Endometrial microvascular endothelial cells (primary cell): ENCODE results near the gene NKAPD1. TPM values are rescaled to one million over a fixed set of nuclear protein-coding genes. Genes with fewer than 3 reads are reported as not detected.
"Not testable (repeated sequence)": the region's sequence is repeated elsewhere in the genome, so short reads cannot be mapped to it uniquely, and the experiment has no call there.

Experiments
- in situ Hi-C: cut with HindIII; loops from 2 replicates; pipeline ENCODE4 v1.10.0; 2017; ENCODE audit warnings: low sequenced_read_pairs, low pct_unique_long_range_greater_than_20kb; ENCODE audit errors: inconsistent ontology term
- total RNA-seq: library from RNA; depleted of rRNA; stranded (reverse); fragments of >200 nt; gene quantifications from one replicate; pipeline ENCODE4 v1.2.3, GENCODE V29; 2015; ENCODE audit errors: inconsistent ontology term

Gene NKAPD1
- total RNA-seq, 1 donor from 2014 or later: 7.4 TPM

DNA sequence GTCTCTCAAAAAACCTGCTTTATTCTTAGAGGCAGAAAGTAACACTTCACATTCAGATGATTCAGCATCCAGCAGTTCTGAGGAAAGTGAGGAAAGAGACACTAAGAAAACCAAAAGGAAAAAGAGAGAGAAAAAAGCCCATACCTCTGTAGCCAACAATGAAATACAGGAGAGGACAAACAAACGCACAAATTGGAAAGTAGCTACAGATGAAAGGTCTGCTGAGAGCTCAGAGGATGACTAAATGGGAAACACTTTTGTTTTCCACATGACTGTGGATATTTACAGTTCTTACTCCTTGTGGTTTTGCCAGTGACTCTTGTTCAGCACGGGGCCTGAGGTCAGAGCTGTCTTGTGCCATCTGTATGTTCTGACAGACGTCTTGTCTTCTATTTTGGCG, 8.6 kb downstream of the NKAPD1 start:
- in situ Hi-C loops: no loop called here

DNA sequence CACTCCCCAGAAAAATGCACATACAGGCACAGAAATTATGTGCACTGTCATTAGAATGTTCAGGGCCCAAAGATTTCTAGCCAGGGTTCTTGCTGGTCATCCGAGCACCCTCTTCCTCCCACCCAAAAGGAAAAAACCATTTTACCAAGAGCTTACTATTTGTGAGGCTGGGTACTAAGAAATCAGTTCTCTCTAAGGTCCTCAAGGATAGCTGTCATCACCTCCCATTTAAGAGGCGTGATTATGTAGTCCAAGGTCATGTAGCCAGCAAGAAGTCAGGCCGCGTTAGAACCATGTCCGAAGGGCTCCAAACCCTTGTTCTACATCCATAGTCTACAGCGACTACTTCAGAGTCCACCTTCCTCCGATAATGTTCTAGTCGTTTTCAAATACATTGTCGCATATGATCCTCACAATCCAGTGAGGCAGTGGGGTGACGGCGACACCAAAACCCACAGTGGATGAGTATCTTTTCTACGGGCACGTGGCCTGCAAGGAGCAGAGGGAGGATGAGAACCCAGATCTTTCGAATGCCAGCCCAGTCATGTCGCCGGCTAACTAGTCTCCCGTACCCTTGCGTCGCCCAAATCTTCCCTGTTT, 11.8 kb downstream of the NKAPD1 start:
- in situ Hi-C loops: no loop called here

DNA sequence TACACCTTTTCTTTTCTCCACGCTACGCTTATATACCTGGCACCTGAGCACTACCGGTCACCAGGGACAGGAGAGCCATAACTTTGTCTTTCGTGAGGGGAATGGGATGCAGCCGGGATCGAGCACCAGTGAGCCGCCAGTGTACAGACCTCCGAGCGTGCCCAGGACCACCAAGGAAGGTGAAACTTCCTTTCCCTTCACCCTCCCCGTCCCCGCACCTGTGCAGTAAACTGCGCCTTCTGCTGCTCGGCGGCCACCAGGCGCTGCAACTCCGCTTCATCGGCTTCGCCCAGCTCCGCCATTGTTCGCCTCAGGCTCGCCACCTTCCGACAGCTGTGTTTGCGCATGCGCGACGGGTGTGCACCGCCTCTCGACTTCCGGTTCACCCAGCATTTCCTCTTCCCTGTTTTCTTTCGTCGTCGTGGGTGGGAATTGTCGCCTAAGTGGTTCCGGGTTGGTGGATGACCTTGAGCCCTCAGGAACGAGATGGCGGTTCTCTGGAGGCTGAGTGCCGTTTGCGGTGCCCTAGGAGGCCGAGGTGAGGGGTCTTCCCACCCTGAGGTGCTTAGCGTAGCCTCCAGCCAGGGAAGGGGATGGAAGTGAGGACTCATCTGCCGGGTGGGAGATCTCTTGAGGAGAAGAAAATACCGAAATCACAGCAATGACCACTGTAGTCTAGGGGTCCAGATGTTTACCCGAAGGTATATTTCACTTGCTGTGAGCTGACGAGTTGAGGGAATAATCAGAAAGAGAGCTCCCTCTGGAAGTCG, 12.5 kb downstream of the NKAPD1 start, which contains the start of the genes SDHD and TIMM8B:
TSS of gene SDHD (plus strand) at position 452 of the 770 bp plus-strand sequence. CDS start at position 487, 35 bp downstream.
TSS of gene TIMM8B (minus strand) at position 335 of the 770 bp plus-strand sequence. CDS start at position 302, 33 bp downstream.
- in situ Hi-C loops: no loop called here

DNA sequence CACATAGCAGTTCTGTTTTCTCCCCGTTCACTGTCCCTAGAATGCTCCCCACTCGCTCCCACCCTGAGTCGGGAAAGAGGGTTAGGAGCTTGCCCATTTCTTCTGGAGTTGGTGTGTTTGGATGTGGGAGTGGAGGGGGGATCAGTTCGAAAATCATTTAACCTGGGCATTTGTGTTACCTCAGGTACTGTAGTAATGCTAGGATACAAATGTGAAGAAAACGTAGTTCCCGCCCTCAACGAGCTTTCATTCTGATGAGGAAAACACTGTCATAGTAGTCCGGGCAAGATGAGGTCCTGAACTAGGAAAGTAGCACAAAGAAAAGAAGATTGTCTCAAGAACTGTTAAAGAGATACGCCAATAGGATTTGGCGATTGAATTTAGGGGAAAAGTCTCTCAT, 13.1 kb downstream of the NKAPD1 start:
- in situ Hi-C loops: no loop called here

DNA sequence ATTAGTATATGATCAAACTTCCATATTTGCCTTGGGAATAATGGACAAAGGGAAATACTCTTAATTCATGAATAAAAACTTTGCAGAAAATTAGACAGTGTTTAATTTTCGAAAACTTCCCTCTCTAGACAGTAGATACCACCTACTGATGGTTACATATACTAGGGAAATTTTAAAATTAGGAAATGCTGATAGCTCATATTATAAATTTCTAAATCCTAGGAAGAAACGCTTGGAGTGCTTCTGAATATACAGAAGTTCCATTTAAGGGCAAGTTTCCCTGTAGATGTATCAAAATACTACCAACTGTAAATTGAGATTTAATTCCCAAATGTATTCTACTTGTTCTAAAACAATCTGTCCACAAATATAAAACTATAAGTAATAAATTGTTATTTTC, 21.2 kb downstream of the NKAPD1 start:
- in situ Hi-C loops: not testable (repeated sequence)

DNA sequence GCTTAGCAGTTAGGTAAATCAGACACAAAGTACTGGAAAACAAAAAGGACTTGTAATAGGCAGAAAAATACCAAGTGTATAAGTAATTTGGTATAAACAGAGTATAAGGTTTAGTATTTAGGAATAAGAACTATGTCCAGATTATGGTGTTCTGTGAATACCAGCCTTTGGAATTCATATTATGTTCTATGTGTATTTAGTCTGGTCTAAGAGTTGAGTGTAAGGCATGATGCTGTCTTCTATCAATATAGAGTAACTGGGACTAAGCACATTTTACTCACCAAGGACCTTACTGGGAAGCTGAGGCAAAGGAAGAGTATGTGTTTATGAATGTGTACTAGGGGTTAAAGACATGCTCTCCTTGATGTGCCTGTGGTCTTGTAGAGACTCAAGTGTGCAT, 22.1 kb downstream of the NKAPD1 start:
- in situ Hi-C loops: no loop called here

DNA sequence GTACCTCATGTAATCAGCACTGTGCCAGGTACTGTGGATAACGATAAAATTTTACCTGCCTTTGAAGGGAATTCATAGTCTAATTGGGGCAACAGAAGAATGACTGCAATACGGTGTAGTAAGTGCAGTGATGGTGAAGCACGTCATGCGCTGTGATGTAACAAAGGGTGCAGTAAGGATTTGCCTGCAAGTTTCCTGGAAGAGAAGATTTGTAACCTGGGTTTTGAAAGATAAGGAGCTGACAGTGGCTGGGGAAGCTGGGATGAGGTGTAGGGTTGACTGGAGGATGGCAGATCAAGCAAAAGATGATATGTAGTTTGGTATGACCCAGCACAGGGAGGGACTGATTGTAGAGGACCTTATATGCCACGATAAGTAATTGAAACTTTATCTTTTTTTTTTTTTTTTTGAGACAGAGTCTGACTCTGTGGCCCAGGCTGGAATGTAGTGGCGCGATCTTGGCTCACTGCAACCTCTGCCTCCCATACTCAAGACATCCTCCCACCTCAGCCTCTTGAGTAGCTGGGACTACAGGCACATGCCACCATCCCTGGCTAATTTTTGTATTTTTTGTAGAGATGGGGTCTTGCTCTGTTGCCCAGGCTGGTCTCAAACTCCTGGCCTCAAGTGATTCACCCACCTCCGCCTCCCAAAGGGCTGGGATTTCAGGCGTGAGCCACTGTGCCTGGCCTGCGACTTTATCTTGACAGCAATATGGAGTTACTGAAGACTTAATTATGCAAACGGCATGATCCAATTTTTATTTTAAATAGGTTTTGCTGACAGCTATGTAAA, 23.8 kb downstream of the NKAPD1 start:
- in situ Hi-C loops: no loop called here

DNA sequence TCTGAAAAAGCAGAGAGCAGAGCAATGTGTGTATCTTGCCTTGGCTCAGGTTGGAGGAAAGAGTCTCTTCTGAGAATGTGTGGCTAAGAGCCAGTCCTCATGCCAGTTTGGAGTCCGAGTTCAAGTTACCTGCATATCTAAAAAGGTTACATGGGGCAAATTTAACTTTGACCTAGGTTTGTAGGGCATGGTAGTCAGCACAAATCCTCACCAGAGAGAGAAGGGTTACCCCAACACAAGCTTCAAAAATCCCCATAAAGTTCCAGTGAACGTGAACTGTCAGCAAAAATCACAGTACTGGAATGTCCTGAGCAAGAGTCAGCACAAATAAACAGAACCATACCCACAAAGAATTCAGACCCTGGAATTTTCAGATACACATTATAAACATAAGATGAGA, 26.4 kb downstream of the NKAPD1 start:
- in situ Hi-C loops: no loop called here

DNA sequence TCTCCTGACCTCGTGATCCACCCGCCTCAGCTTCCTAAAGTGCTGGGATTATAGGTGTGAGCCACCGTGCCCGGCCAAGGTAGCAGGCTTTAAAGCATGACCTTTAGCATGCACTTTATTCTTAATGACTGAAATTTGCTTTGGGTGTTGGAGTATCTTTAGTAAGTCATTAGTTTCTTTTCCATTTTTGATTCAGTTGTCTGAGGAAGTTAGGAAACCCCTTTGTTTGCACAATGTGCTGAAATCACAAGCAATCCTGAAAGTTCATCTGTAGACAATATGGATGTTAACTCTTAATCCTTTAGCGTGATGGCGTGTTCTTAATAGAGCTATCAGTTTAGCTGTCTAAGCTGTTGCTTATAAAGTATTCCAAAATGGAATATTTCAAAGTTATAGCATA, 29.3 kb downstream of the NKAPD1 start:
- in situ Hi-C loops: no loop called here

DNA sequence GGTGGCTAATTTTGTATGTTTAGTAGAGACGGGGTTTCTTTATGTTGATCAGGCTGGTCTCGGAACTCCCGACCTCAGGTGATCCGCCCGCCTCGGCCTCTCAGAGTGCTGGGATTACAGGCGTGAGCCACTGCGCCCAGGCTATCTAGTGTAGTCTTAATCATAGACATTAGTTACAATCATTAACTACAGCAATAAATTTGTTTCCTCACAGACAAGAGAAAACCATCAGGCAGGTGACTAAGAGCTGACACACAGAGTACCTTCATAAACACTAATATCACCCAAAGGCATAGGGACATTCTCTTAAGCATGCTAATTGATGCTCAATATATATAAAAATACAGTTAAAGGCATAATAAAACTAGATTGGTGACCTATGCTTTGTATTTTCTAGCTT, 32.0 kb downstream of the NKAPD1 start:
- in situ Hi-C loops: no loop called here

DNA sequence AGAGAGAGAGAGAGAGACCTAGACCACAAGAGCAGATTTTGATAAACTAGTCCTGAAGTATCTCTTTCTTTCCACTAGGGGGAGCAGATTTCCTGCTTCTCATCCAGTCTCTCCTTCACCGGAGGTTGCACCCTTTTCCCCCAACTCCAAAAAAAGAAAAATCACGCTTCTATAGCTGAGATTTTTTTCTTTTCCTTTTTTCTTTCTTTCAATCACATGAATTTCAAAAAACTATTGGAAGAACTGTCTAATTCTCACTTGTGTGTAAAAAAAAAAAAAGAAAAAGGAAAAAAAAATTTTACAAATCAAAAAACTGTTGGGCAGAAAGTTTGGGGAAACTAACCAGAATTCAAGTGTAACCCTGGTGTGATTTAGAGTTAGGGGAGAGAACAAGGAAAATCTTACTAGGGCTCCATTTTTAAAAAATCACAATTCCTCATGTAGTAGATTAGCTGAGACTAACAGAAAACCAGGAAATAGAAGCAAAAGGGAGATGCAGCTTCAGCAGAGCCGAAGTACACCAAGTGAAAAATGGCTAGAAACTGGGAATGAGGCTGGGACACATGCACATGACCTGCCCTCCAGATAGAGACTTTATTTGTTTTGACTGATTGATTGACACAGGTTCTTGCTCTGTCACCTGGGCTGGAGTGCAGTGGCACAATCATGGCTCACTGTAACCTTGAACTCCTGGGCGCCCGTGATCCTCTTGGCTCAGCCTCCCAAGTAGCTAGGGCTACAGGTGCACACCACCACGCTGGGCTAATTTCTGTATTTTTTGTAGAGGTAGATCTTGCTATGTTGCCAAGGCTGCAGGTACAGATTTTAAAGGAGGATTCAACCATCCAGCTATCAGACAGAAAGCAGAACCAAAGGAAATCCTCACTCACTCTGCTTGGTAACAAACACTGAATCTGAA, 39.7 kb downstream of the NKAPD1 start:
- in situ Hi-C loops: no loop called here

DNA sequence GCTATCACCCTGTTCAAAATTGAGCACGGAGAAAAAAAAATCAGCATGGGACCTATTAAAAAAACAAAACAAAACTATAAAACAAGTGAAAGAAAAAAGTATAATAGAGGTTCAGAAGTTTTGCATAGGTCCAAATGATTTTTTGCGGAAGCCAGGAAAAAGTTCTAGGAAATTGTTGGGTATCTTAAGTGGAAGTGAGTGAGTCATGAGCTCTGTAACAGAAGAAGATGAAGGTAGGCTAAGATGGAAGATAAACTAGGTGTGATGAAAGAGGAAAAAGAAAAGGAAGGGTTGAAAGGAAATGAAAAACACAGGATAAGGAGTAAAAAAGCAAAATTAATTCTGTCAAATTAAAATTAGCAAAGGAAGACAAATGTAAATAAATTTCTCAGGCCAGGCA, 40.4 kb downstream of the NKAPD1 start:
- in situ Hi-C loops: no loop called here

DNA sequence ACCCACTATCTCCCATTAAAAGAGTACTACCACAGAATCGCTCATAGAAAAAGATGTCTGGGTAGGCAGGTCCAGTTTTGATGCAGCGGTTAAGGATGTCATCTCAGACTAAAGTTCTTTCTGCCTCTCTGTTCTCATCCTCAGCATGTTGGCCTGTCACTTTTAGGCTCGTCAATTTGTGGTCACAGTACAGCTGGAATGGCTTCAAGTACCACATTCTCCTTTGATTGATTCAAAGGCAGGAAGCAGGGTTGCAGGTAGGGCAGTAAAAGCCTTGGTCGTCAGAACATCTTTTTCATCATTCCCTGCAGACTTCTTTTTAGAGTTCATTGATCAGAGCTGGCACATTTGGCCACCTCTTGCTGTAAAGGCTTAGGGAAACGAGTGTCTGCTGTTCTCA, 41.3 kb downstream of the NKAPD1 start:
- in situ Hi-C loops: no loop called here

DNA sequence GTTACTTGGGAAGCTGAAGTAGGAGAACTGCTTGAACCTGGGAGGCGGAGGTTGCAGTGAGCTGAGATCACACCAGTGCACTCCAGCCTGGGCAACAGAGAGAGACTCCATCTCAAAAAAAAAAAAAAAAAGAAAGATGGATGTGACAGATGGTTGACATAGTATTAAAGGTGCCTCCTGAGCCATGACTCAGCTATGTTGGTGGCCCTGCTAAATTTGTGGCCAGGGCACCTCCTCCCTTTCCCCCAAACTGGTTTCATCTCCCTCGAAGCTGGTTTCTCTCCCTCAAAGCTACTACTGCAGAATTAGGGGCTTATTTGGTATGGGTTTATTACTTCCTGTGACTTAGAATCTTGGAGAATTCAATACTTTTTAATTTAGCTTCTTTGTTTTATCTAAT, 44.1 kb downstream of the NKAPD1 start:
- in situ Hi-C loops: no loop called here

DNA sequence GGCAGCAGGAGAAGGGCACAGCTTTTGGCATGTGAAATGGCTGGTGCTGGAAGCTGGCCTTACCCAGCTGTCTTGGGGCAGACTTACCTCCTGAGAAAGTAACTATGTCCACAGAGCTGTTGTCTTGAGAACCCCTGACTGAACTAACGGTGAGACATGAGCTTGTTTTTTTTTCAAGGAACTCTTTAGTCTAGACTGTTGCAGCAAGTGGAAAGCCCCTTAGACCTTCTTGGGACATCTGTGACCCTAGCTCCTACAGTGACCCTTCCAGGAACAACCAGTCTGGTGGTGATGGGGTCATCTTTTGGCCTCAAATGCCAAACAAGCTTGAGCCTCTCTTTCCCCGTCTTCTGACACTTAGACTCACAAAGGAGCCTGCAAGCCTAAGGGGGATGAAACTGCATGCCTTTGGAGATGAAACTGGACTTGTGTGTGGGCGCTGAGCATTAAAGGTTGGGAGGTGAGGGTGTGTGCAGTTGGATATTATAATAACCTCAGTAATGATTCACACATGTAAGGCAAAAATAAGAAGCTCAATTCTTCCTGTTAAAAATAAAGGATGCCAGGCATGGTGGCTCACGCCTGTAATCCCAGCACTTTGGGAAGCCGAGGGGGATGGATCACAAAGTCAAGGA, 48.0 kb downstream of the NKAPD1 start:
- in situ Hi-C loops: no loop called here

DNA sequence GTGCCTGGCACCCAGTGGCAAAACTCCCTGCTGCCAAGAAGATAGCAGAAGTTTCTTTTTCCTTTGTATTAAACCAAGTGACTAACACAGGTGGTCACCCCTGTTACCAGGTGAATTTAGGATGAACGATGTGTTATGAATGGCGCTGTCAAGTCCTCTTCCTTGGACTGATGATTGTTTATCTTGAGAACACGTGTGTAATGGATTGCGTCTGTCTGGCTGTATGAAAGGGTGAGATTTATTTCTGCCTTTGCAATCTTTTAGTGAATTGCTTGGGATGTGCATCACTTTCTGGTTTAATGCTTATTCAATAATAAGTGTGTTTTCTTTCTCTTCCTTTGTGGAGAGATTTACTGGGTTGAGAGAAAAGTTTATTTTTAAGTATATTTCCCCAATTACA, 49.0 kb downstream of the NKAPD1 start:
- in situ Hi-C loops: no loop called here

DNA sequence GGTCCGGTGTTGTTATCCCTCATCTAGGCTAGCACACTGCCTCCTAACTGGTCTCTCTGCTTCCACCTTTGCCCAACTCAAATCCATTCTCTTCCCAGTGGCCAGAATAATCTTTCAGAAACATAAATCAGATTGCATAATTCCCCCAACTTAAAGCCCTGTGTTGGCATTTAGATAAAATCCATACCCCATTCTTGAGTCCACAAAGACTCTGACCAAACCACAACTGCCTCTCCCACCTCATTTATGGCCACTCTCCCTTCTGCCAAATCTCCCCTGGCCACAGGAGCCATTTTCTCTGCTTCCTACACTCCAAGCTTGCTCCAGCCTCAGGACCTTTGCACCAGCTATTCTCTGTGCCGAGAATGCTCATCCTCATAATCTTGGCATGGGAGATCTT, 53.0 kb downstream of the NKAPD1 start:
- in situ Hi-C loops: no loop called here

DNA sequence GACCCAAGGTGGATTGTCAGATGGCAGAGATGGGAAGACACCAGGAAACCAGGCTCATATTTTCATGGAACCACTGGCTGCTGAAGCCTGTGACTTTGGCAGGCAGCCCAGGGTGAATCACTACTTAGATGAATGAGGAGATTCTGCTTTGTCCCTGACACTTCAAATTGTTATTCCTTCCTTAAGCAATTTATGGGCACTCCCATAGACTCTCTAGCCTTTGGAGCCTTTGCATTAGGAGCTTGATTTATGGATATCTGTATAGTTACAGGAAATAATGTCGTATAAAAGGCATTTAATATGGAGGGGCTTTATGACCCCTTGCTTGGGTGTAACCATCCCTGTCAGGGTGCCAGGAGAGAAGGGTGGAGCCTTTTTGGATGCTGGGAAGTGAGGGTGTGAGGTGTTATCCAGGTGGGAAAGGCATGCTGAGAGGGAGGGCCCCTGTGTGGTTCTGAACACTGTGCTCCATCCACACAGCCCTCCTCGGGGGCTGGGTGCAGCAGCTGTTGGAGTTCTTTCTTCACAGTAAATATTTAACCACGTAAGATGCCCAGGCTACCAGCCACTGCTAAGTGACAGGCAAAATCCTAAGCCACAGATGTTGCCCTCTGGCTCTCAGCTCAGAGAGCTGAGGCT, 54.5 kb downstream of the NKAPD1 start:
- in situ Hi-C loops: no loop called here
